Measurements from ENCODE around the gene ERBB4. TPM values are rescaled to one million over a fixed set of nuclear protein-coding genes. Genes with fewer than 3 reads are reported as not detected.

Gene ERBB4
- total RNA-seq, 2 experiments from 2014 or later = not detected

- no peaks in the 10 kb centered on the region for H3K79me2 ChIP-seq (ENCODE audit: insufficient read depth, low read depth, low read length)
- intact Hi-C loops (cut with micrococcal nuclease; ENCODE audit: unreplicated experiment) = no loop called here
- BruUV-seq (replicated peaks) = no TSS peak
Observed at GRCh38 chr2:212328136-212328535, 210.5 kb downstream of the ERBB4 start.

GRCh38 chr2:212327171-212327809, 211.3 kb downstream of the ERBB4 start:
- CTCF ChIA-PET (ENCODE audit: unreplicated experiment) = no interaction called here
- intact Hi-C loops (cut with micrococcal nuclease; ENCODE audit: unreplicated experiment) = loop anchor here (1.0 kb wide), 1 partner anchor 8 kb away; no protein-coding TSS in a partner anchor
- no peaks in the 10 kb centered on the region for H3K4me1 ChIP-seq (ENCODE audit: insufficient read depth, low read length, poor library complexity, severe bottlenecking)

More at GRCh38 chr2:212328136-212328535, 210.5 kb downstream of the ERBB4 start:
- no peak overlapping the region for H3K27ac ChIP-seq (ENCODE audit: low read depth, low read length, poor library complexity, severe bottlenecking)
- no peaks in the 10 kb centered on the region for H3K4me1 ChIP-seq (ENCODE audit: insufficient read depth, low read length, poor library complexity, severe bottlenecking)
- no peaks in the 10 kb centered on the region for H3K9me3 ChIP-seq (ENCODE audit: low read length)
- ChIA-PET POLR2A (no interaction called here), CTCF (ENCODE audit: unreplicated experiment) (no interaction called here)
- H3K4me2 ChIP-seq (ENCODE audit: low read length) = no peak overlapping the region
- no peaks in the 10 kb centered on the region for H3K36me3 ChIP-seq (ENCODE audit: insufficient read depth, low read length)
- no peak for TF ChIP-seq EZH2phosphoT487 (IDR thresholded peaks at IDR 0.05; ENCODE audit: borderline replicate concordance, low read depth, low read length)
- TF ChIP-seq CTCF (conservative IDR thresholded peaks at IDR 0.05; ENCODE audit: low read length) = no peak
- H3K9me2 ChIP-seq (ENCODE audit: insufficient read depth, low read length) = no peaks in the 10 kb centered on the region
- no peak overlapping the region for H3K4me3 ChIP-seq (ENCODE audit: low read depth, low read length, poor library complexity, severe bottlenecking)
- no peak overlapping the region for H2AFZ ChIP-seq (ENCODE audit: low read length)
- DNase-seq (ENCODE audit: low spot score) = no peak
- no peaks in the 10 kb centered on the region for H4K20me1 ChIP-seq (ENCODE audit: insufficient read depth, low read length)

More at GRCh38 chr2:212327171-212327809, 211.3 kb downstream of the ERBB4 start:
- Histone ChIP-seq H3K9me2 (ENCODE audit: insufficient read depth, low read length) (no peaks in the 10 kb centered on the region), H3K9me3 (ENCODE audit: low read length) (no peaks in the 10 kb centered on the region), H4K20me1 (ENCODE audit: insufficient read depth, low read length) (no peaks in the 10 kb centered on the region), H3K79me2 (ENCODE audit: insufficient read depth, low read depth, low read length) (no peaks in the 10 kb centered on the region), H3K36me3 (ENCODE audit: insufficient read depth, low read length) (no peaks in the 10 kb centered on the region), H3K4me2 (ENCODE audit: low read length) (no peak overlapping the region), H3K4me3 (ENCODE audit: low read depth, low read length, poor library complexity, severe bottlenecking) (no peak overlapping the region), H2AFZ (ENCODE audit: low read length) (no peak overlapping the region), H3K27ac (ENCODE audit: low read depth, low read length, poor library complexity, severe bottlenecking) (no peak overlapping the region)
- TF ChIP-seq CTCF (conservative IDR thresholded peaks at IDR 0.05; ENCODE audit: low read length) (no peak), EZH2phosphoT487 (IDR thresholded peaks at IDR 0.05; ENCODE audit: borderline replicate concordance, low read depth, low read length) (no peak)
- no TSS peak for BruUV-seq (replicated peaks)
- no peak for DNase-seq (ENCODE audit: low spot score)
- POLR2A ChIA-PET = interaction anchor here (1.1 kb wide), 1 partner anchor 10 kb away, joined by 3 read pairs; no protein-coding TSS in a partner anchor
